GM23338 (cell line): ENCODE results near the gene PLAAT2.

ENCODE experiments used
- CREB1 ChIP-seq: fragments of 250-450 bp; sonication (Bioruptor Pico); IDR thresholded peaks from 2 replicates; pipeline ENCODE4 v1.5.0; 2020; ENCODE audit warnings: low read depth, mild to moderate bottlenecking, moderate library complexity
- CTCF ChIP-seq, 2 experiments: fragments of 200-600 bp in 1 of 2; sonication (generic) in 1 of 2; conservative IDR thresholded peaks; 2 replicates each; pipeline versions ENCODE4 v1.5.1 to v1.6.1; 2016 to 2017; ENCODE audit warnings: antibody characterized with exemption in 2 of 2, low read depth in 2 of 2, mild to moderate bottlenecking in 2 of 2, moderate library complexity in 1 of 2
- EZH2 ChIP-seq: fragments of 200-600 bp; sonication (generic); IDR thresholded peaks from one replicate; pipeline ENCODE4 v1.8.0; 2017; ENCODE audit warnings: antibody characterized with exemption, mild to moderate bottlenecking, low read depth; ENCODE audit not compliant: unreplicated experiment
- EZH2phosphoT487 ChIP-seq: fragments of 200-600 bp; sonication (generic); IDR thresholded peaks from one replicate; pipeline ENCODE4 v1.8.1; 2018; ENCODE audit warnings: antibody characterized with exemption; ENCODE audit not compliant: unreplicated experiment
- POLR2AphosphoS5 ChIP-seq: IDR thresholded peaks from 2 replicates; pipeline ENCODE4 v1.6.1; 2016; ENCODE audit warnings: antibody characterized with exemption, low read depth

GRCh38 chr11:63520606-63521170 lies 42.5 kb downstream of the PLAAT2 start:
- no peak for TF ChIP-seq CTCF (conservative IDR thresholded peaks at IDR 0.05; ENCODE audit: low read depth in 2 of 2)
- TF ChIP-seq CREB1 (CRISPR knock-in tag), result no peak
- TF ChIP-seq POLR2AphosphoS5, result no peak
- TF ChIP-seq EZH2phosphoT487, result no peak
- no peak for TF ChIP-seq EZH2
